HG03196 (cell line): ENCODE measurements around the gene CSF3.
"Not testable (repeated sequence)": the region's sequence is repeated elsewhere in the genome, so short reads cannot be mapped to it uniquely, and the experiment has no call there.

Experiments used
- ATAC-seq: cut with Tn5 transposase; IDR thresholded peaks from one replicate; pipeline ENCODE4 v1.9.1; 2021; ENCODE audit not compliant: unreplicated experiment

CSF3 gene

GRCh38 chr17:39996800-39997199 lies 18.4 kb upstream of the CSF3 start:
- no peak for ATAC-seq

- no peak for ATAC-seq
These were observed 17.7 kb upstream of the CSF3 start for GRCh38 chr17:39997543-39997942.

- ATAC-seq, result no peak
These were observed 16.2 kb upstream of the CSF3 start for GRCh38 chr17:39999067-39999466.

- no peak for ATAC-seq
These were observed 15.1 kb upstream of the CSF3 start for GRCh38 chr17:40000161-40000560.

DNA sequence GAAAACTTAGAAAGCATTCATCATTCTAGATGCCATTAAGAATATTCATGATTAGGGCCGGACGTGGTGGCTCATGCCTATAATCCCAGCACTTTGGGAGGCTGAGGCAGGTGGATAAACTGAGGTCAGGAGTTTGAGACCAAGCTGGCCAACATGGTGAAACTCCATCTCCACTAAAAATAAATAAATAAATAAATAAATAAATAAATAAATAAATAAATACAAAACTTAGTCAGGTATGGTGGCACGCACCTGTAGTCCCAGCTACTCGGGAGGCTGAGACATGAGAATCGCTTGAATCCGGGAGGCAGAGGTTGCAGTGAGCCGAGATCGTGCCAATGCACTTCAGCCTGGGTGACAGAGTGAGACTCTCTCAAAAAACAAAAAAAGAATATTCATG lies 13.9 kb upstream of the CSF3 start:
- not testable (repeated sequence) for ATAC-seq

- no peak for ATAC-seq
These were observed 11.2 kb upstream of the CSF3 start for GRCh38 chr17:40004072-40004471.

DNA sequence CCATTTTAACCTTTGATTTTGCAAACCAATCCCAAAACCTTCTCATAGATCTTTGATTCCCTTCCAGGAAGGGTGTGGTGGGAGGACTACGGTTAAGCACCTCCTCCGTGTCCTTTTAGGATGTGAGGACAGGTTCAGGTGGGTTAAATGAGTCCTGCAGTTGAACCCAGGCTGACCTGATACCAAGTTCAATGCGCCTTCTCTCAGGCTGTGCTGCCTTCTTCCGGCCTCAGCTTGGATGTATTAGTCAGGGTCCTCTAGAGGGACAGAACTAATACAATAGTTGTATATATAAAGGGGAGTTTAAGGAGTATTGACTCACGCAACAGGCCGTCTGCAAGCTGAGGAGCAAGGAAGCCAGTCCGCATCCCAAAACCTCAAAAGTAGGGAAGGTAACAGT lies 10.5 kb upstream of the CSF3 start:
- ATAC-seq, result no peak

- ATAC-seq, result no peak
These were observed 9.7 kb upstream of the CSF3 start for GRCh38 chr17:40005520-40005919.

DNA sequence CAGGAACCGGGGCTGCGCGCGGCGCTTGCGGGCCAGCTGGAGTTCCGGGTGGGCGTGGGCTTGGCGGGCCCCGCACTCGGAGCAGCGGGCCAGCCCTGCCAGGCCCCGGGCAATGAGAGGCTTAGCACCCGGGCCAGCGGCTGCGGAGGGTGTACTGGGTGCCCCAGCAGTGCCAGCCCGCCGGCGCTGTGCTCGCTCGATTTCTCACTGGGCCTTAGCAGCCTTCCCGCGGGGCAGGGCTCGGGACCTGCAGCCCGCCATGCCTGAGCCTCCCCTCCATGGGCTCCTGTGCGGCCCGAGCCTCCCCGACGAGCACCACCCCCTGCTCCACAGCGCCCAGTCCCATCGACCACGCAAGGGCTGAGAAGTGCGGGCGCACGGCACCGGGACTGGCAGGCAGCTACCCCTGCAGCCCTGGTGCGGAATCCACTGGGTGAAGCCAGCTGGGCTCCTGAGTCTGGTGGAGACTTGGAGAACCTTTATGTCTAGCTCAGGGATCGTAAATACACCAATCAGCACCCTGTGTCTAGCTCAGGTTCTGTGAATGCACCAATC lies 4.2 kb upstream of the CSF3 start:
- not testable (repeated sequence) for ATAC-seq

GRCh38 chr17:40012017-40012647 lies 3.1 kb upstream of the CSF3 start:
- ATAC-seq, result not testable (repeated sequence)

DNA sequence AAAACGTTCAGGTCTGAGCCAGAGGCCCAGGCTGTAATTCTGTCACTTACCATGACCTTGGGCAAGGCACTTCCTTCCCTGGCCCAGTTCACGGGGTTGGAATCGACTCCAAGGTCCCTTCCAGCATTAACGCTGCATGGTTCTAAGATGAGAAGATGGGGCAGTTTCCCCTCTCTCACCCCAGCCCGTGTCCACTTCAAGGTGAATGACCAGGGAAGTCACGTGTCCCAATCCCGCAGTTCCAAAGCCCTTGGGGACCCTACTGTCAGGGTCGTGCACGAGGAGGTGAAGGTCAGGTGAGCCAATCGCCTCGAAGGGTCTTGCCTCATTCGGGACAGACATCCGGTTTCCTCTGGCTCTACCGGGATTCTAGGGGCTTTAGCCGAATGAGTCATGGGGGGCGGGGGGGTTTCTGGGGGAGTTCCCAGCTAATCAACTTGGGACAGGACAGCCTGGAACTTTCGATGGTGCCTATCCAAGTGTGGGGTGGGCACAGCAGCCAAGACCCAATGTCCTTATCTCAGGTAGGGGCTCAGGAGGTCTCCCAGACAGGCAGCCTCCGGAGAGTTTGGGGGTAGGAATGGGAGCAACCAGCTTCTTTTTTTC lies 762 bp upstream of the CSF3 start:
- no peak for ATAC-seq

DNA sequence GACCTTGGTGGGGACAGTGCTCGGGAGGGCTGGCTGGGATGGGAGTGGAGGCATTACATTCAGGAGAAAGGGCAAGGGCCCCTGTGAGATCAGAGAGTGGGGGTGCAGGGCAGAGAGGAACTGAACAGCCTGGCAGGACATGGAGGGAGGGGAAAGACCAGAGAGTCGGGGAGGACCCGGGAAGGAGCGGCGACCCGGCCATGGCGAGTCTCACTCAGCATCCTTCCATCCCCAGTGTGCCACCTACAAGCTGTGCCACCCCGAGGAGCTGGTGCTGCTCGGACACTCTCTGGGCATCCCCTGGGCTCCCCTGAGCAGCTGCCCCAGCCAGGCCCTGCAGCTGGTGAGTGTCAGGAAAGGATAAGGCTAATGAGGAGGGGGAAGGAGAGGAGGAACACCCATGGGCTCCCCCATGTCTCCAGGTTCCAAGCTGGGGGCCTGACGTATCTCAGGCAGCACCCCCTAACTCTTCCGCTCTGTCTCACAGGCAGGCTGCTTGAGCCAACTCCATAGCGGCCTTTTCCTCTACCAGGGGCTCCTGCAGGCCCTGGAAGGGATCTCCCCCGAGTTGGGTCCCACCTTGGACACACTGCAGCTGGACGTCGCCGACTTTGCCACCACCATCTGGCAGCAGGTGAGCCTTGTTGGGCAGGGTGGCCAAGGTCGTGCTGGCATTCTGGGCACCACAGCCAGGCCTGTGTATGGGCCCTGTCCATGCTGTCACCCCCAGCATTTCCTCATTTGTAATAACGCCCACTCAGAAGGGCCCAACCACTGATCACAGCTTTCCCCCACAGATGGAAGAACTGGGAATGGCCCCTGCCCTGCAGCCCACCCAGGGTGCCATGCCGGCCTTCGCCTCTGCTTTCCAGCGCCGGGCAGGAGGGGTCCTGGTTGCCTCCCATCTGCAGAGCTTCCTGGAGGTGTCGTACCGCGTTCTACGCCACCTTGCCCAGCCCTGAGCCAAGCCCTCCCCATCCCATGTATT lies 1.1 kb downstream of the CSF3 start:
- ATAC-seq, result no peak

DNA sequence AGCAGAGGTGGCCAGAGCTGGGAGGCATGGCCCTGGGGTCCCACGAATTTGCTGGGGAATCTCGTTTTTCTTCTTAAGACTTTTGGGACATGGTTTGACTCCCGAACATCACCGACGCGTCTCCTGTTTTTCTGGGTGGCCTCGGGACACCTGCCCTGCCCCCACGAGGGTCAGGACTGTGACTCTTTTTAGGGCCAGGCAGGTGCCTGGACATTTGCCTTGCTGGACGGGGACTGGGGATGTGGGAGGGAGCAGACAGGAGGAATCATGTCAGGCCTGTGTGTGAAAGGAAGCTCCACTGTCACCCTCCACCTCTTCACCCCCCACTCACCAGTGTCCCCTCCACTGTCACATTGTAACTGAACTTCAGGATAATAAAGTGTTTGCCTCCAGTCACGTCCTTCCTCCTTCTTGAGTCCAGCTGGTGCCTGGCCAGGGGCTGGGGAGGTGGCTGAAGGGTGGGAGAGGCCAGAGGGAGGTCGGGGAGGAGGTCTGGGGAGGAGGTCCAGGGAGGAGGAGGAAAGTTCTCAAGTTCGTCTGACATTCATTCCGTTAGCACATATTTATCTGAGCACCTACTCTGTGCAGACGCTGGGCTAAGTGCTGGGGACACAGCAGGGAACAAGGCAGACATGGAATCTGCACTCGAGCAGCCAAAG lies 2.3 kb downstream of the CSF3 start:
- no peak for ATAC-seq

DNA sequence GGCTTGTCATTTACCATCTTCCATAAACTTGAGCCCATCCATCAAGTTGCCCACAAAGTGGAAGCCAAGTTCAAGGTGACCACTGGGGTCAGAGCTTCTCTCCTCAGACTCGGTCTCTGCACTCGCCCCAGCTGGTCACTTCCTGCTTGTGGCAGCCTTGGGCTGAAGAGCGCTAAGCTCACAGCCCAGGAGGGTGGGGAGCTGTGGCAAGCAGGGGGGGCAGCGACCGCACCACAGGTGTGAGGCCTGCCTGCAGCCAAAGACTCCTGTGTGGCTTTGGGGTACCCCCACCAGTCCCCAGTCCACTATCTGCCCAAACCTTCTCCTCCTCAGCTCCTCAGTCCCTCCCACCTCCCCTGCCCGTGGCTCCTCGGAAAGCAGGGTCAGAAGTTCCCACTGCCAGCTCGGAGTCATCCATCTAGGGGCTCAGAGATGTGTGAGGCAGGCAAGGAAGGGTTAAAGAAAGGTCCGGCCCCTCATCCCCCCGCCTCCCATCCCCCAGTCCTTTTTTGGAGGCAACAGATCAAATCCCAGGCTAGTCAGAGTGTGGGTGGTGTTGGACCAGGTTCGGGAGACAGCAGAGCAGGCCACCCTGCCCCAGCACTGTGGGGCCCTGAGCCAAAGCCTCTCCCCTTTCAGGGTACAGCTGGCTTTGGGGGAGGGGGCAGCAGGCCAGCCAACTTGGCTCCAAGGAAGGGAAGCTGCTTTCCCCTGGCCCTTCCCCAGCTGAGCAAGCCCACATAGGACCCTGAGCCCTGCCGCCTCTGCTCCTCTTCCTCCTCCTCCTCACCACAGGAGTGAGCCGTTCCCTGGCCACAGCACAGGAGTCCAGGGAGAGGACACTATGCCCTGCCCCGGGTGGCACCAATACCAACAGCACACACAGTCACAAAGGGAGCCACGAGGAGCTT lies 3.2 kb downstream of the CSF3 start:
- no peak for ATAC-seq

DNA sequence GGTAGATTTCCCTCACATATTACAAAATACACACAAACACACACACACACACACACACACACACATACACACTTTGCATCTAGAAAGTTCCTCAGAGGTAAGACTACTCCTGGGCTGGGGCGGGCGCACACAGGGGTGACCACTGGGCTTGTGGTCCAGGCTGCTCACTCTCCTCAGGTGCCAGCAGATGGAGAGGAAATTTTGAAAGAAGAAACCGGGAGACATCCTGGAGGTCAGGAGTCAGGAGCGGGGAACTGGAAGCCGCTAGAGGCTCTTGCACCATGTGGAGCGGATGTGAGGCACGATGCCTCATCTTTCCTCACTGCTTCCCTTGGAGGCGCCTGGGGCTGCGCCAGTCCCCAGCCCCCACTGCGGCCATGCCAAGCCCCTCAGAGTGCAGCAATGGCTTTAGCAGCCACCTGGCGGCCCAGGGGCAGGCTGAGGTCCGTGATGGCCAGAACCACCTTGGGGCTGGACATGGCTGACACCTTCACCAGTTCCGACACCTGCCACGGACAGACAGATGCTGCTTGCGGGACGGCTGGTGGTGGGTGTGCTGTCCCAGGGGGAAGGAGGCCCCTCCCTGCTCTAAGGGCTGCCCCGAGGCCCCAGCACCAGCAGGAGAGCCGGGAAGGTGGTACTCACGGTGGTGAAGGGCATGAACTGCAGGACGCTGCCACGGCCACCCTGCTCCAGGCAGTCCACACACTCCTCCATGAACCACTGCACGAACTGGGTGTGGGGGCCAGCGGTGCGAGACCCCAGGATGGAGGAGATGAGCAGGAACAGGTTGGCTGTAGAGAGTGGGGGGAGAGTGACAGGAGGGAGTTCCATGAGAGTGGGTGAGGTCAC lies 4.1 kb downstream of the CSF3 start:
- ATAC-seq, result no peak

GRCh38 chr17:40020146-40020545 lies 4.9 kb downstream of the CSF3 start:
- ATAC-seq, result no peak

DNA sequence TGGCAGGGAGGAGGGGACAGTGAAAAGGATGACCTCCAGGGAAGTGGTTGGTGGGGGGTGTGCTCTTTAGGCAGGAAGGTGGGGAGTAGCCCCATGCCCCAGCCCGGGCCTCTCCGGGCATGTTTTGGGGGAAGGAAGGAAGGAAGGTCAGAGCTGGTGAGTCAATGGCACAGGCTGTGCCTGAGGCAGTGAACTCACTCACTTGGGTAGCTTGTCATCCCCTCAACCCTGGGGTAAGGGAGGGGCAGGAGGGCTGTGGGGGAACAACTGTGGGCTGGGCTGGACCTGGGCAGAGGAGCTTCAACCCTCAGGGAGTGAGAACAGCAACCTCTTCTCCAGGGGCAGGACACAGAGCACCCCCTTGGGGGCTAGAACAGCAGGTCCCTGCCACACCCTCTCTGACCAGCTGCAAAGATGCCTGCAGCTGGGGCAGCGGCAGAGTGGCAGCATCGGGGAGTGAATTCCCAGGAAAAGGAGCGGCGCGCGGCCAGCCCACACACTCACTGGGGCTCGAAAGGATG lies 6.3 kb downstream of the CSF3 start:
- no peak for ATAC-seq

GRCh38 chr17:40022497-40022896 lies 7.3 kb downstream of the CSF3 start:
- ATAC-seq, result no peak
